H1 (cell line): ENCODE measurements around the gene ADAMTSL2. TPM values are rescaled to one million over a fixed set of nuclear protein-coding genes. Genes with fewer than 3 reads are reported as not detected.

ENCODE experiments used
- BCL11A ChIP-seq, 2 experiments: IDR thresholded peaks; one replicate each; pipeline ENCODE4 v1.6.1; 2011; ENCODE audit warnings: low read depth in 2 of 2, low read length in 2 of 2, mild to moderate bottlenecking in 2 of 2
- JUN ChIP-seq: IDR thresholded peaks from 2 replicates; pipeline ENCODE4 v1.6.1; 2011; ENCODE audit warnings: low read depth, mild to moderate bottlenecking, improper control_type of control experiment, low read length
- SIN3A ChIP-seq, 2 experiments: IDR thresholded peaks in 1 of 2; conservative IDR thresholded peaks in 1 of 2; 2 replicates each; pipeline ENCODE4 v1.6.1; 2011 to 2012; ENCODE audit warnings: low read length in 2 of 2, improper control_type of control experiment in 1 of 2, low read depth in 1 of 2, mild to moderate bottlenecking in 1 of 2
- TCF12 ChIP-seq: IDR thresholded peaks from 2 replicates; pipeline ENCODE4 v1.6.1; 2011; ENCODE audit warnings: low read depth, mild to moderate bottlenecking, low read length
- polyA plus RNA-seq, 7 experiments: library from polyadenylated mRNA; depleted of rRNA in 3 of 7; stranded (reverse) in 5 of 7; unstranded in 2 of 7; fragments of >200 nt in 5 of 7; fragments of 200-250 nt in 2 of 7; gene quantifications; 1 replicate in 5 of 7; 2 replicates in 1 of 7; 4 replicates in 1 of 7; pipeline versions ENCODE4 v1.2.1 to v1.2.3, GENCODE V29; 2011 to 2013; ENCODE audit warnings: missing spikeins in 2 of 7, mixed read lengths in 2 of 7
- total RNA-seq: library from RNA; stranded (reverse); fragmentation: NEBNext Ultra II Directional; extraction: Animal tissue kit (Norgen Biotek cat#: 25700); gene quantifications from 2 replicates; pipeline ENCODE4 v1.2.1, GENCODE V29; 2021

The ADAMTSL2 gene
- total and polyA plus RNA-seq, 2 of the 8 experiments (the other 6 are each of a cell fraction or from before 2014, with no cell fraction given), result 0.74 to 0.76 TPM

GRCh38 chr9:133553973-133554713, 19.6 kb downstream of the ADAMTSL2 start (continued):
- TF ChIP-seq BCL11A (IDR thresholded peaks at IDR 0.05; ENCODE audit: low read depth in 2 of 2, low read length in 2 of 2) (no peak), SIN3A (conservative IDR thresholded peaks at IDR 0.05 in 1 of 2, IDR thresholded peaks at IDR 0.05 in 1 of 2; ENCODE audit: low read depth in 1 of 2, low read length in 2 of 2) (no peak), JUN (no peak), TCF12 (no peak)
